A549 treated with CpdA at 1 μM for 4 hours (cell line): ENCODE data around the gene ACP6. TPM values are rescaled to one million over a fixed set of nuclear protein-coding genes. Genes with fewer than 3 reads are reported as not detected.

Experiments used
- total RNA-seq: library from RNA; stranded (reverse); fragments of 200-300 nt; extraction: Qiagen RNA extraction; gene quantifications from 5 replicates; pipeline ENCODE4 v1.2.3, GENCODE V29; 2022; ENCODE audit warnings: low read depth

The ACP6 gene
- total RNA-seq: 18.4 to 24.1 TPM (median 22.3 TPM) in 5 replicates

DNA sequence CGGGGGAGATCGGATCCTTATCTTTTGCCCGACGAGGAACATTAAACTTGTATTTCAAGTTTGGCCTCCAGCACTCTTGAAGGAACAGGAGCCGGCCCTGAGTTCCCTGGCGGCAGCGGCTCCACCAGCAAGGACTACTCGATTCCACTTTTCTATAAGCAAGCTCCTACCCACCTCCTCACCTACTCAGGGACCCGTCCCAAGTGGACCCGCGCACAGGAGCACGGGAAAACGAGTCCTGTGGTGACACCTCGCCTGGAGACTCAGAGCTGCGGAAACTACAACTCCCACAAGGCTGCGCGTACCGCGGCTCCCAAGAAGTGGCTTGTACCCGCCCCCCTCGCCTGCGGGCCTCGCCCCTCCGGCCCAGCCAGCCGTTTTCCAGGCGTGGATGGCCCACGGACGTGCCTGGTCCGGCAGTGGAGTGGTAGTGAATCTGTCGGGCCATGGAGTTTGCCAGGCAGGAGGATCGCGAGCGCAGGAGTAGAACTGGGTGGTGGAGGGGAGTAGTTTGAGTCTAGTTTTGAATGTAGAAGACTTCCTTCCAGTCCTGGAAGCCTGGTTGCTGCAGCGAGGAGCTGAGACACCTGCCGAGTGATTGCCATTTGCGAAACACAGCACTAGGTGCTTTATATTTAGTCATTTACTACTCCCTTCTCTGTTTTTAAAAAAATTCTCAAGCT lies at the start of gene ACP6:
TSS of gene ACP6 (minus strand) at position 206 of the 683 bp plus-strand sequence. CDS start 476 bp downstream, outside the sequence.

Other genes with a start within 250 kb of the ACP6 start
- gene BCL9, start 129.0 kb downstream of the ACP6 start, total RNA-seq: 4.2 to 6.6 TPM (median 6.1 TPM) in 5 replicates
- gene GJA5, start 90.1 kb upstream of the ACP6 start, total RNA-seq: not detected in 5 replicates
- not detected in 5 replicates for gene GJA8, start 232.3 kb upstream of the ACP6 start, total RNA-seq